Caki2 (cell line): ENCODE data around the gene F8A2. TPM values are rescaled to one million over a fixed set of nuclear protein-coding genes. Genes with fewer than 3 reads are reported as not detected.
"Not testable (repeated sequence)": the region's sequence is repeated elsewhere in the genome, so short reads cannot be mapped to it uniquely, and the experiment has no call there.

Source experiments
- DNase-seq: peaks from one replicate; pipeline ENCODE4 v3.0.0-alpha.2; 2015; ENCODE audit warnings: low read depth
- in situ Hi-C: cut with HindIII; loops from 2 replicates; pipeline ENCODE4 v1.10.0; 2016; ENCODE audit warnings: low sequenced_read_pairs, low pct_unique_long_range_greater_than_20kb, mixed read lengths
- total RNA-seq: library from RNA; depleted of rRNA; stranded (reverse); fragments of >200 nt; shearing (Covaris generic); gene quantifications from 2 replicates; pipeline ENCODE4 v1.2.3, GENCODE V29; 2014; ENCODE audit warnings: low replicate concordance; rRNA removed

The F8A2 gene
- total RNA-seq, result not detected in 2 replicates

DNA sequence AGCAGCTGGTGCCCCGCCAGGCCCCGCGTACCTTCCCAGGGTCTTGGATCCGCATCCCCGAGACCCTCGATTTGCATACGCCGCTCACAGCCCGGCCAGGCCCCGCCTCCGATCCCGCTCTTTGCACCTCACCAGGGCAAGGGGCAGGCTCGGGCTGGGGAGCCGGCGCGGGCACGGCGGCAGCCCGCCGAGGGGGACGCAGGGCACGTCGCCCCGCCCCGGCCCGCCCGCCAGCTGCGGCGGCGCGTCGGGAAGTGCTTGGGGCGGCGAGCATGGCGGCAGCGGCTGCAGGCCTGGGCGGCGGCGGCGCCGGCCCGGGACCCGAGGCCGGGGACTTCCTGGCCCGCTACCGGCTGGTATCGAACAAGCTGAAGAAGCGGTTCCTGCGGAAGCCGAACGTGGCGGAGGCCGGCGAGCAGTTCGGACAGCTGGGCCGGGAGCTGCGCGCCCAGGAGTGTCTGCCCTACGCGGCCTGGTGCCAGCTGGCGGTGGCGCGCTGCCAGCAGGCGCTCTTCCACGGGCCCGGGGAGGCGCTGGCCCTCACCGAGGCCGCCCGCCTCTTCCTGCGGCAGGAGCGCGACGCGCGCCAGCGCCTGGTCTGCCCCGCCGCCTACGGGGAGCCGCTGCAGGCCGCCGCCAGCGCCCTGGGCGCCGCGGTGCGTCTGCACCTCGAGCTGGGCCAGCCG is at the start of gene F8A2:
F8A2 (plus strand) TSS at position 253 of the 686 bp plus-strand sequence; CDS start at position 273, 20 bp downstream.
- DNase-seq, in situ Hi-C loops: not testable (repeated sequence)

DNA sequence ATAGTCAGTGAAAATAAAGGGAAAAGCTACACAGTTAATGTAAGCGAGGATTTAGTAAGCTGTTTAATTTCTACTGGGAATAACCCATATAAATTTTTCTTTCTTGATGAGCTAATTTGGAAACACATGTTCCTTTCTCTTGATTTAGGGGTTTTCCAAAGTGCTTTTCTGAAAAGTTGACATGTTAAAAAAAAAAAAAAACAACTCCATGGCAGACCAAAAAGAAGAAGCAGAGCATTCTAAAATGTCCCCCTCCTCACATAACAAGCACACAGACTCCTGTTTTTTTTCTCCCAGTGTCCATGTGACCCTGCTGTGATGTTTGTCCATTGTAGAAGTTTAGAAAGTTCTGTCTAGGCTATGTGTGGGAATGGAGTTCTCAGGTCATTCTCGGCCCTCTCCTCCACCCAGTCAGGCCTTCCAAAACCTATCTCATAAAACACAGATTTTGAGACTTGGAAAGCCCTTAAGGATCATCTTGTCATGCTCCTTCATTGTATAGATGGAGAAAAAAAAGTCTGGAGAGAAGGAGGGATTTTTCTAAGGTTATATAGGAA is 48.3 kb upstream of the F8A2 start:
- in situ Hi-C loops, result no loop called here
- DNase-seq, result no peak

DNA sequence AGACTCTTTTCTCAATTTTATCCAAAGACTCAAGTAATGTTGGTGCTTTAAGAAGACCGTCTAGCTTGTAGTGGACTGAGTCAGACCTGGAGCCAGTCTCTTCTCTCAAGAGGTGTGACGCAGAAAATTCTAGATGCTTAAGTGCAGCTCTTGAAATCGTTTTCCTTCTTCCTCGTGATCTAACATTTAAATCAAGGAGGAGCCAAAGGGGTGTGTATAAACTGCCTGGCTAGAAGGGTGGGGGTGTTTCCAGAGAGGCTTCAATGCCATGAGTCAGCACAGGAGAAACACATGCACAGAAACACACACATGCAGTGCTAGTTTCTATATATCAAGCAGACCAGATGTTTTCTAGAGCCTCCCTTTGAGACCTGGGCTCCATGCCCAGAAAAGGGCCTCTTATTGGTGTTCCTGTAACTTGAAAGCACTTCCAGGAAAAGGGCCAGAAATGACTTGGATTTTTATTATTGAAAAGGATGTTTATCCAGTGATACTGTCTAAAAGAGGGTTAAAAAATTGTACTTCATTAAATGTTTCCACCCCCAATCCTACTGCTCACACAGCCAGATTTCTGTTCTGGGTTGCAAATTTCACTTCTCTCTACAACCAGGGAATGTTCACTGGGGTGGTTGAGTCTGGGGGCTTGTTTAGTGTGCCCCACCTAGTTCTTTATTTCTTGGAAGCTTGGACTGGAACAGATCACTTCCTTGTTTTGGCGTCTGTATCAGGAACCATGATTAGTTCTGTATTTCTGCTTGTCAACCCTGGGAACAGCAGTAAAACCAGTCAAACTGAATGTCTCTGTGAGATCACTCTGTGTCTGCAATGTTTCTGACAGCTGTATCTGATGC is 47.2 kb upstream of the F8A2 start, which contains the start of gene CLIC2:
CLIC2 (minus strand) TSS at position 129 of the 851 bp plus-strand sequence. CDS start 187 bp downstream, outside the sequence.
- in situ Hi-C loops, result no loop called here
- no peak for DNase-seq

DNA sequence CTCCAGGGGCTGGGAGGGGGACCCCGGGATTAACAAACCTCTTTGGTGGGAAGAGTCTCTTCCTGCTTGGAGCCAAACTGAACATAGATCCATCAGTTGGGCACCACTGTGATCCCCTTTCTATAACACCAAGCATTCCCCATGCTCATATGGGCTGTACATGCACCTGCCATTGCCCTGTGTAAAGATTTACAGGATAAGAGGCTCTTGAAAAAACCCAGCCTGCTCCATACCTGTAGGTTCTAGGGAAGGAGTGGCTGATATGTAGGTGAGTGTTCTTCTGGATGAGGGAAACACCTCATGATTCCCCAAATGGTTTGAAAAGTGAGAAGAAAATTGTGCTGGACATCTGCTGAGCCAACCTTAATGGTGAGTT is 46.6 kb upstream of the F8A2 start:
- DNase-seq, in situ Hi-C loops: not testable (repeated sequence)

DNA sequence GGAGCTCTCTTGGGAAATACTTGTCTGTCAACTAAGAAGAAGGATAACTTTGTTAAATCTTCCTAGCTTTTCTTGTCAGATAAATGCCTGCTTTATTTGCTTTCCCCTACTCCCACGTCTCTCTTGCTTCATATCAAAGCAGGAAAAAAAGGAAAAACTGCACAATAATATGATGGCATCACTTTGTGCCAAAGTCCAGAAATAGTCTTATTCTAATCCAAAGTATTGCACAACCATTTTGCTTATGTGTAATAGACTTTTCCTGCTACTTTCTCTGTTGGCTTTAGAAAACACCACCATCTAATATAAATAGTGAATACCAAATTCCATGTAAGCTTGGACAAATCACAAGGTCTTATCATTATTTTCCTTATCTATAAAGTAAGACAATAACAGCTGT is 36.2 kb upstream of the F8A2 start:
- in situ Hi-C loops, DNase-seq: not testable (repeated sequence)

DNA sequence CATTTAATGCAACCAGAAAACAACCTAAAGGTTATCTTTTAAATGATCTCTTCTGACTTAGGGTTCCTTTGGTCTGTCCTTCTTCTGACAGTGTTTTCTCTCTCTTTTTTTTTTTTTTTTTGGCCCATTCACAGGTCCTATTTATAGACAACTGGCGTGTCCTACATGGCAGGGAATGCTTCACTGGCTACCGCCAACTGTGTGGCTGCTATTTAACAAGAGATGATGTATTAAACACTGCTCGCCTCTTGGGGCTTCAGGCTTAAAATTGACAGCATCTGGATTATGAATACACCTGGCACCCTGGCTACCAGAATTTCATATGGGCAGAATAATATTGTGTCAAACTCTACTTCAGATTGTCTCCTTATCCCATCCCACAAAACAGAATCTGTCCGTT is 32.4 kb upstream of the F8A2 start:
- DNase-seq, in situ Hi-C loops: not testable (repeated sequence)

DNA sequence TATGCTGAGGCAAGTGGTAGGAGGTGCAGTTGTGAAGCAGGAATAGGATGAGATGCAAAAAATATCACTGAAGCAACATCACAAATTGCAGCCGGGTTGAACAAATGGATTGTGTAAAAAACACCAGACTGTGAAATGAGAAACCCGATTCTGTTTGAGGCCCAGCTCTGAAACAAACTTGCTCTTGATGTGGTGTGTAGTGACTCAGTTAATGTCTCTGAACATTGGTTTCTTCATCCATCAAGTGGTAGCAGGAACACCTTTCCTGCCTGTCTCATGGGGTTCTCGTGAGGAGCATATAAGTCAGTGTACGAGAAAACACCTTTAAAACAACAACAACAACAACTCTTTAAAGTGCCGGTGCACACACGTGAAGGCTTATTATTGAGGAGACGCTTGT is 18.2 kb upstream of the F8A2 start:
- DNase-seq, in situ Hi-C loops: not testable (repeated sequence)

DNA sequence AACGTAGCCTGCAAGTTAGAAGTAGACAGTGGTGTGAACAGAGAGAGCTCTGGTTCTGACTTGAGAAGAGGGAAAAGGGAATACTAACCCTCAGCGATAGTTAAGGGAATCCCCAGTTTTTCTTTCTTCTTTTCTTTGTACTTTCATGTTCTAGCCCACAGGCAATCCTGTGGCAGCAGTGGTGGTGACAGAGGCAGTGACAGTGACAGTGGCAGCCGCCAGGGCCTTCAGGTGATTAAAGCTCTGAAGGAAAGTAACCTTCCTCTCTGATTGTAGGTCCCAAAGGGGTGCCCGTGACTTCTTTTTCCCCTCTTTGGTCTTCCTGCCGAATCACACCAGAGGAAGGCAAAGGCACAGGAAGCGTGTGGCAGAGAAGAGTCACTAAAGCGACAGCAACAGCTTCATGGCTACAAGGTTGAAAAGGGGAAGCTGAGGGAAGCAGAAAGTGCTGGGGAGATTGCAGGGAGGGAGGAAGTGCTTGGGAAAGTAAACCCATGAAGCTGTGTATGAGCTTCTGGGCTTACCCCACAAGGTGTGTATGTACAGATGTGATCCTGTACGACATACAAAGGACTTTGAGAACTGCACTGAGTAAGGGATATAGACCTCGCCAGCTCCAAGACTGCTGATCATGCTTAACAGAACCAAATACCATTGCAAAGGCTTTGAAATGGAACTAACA is 8.0 kb upstream of the F8A2 start:
- in situ Hi-C loops, result not testable (repeated sequence)

DNA sequence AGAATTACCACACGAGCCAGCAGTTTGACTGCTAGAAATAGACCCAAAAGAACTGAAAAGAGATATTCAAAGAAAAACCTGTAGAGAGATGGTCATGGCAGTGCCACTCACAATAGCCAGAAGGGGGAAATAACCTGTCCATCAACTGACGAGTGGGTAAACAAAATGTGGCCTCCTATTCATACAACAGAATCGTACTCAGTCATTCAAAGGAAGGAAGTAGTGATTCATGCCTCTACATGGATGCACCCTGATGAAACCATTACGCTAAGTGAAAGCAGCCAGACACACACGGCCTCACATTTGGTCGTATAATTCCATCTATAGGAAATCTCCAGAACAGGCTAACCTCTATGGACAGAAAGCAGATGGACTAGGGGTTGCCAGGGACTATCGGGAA is 2.1 kb upstream of the F8A2 start:
- in situ Hi-C loops, DNase-seq: not testable (repeated sequence)

More for the DNA sequence above, 8.0 kb upstream of the F8A2 start:
- not testable (repeated sequence) for DNase-seq

DNA sequence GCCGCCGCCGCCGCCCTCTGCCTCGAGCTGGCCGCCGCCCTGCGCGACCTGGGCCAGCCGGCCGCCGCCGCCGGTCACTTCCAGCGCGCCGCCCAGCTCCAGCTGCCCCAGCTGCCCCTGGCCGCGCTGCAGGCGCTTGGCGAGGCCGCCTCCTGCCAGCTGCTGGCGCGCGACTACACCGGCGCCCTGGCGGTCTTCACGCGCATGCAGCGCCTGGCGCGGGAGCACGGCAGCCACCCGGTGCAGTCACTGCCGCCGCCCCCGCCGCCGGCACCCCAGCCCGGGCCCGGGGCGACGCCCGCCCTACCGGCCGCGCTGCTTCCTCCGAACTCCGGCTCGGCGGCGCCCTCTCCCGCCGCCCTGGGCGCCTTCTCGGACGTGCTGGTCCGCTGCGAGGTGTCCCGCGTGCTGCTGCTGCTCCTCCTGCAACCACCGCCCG is 653 bp downstream of the F8A2 start:
- in situ Hi-C loops, DNase-seq: not testable (repeated sequence)

DNA sequence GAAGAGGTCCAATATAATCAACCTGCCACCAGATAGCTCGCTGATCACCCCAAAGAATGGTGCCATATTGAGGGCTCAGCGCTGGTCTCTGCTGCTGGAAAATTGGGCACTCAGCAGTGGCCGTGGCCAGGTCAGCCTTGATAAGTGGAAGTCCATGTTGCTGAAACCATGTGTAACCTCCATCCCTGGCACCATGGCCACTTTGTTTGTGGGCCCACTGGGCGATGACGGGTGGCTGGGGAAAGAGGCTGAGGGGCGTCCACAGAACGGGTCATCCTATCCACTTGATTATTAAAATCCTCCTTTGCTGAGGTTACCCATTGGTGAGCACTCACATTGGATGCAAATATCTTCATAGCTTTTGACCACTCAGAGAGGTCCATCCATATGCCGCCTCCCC is 7.7 kb downstream of the F8A2 start:
- DNase-seq, result no peak
- in situ Hi-C loops, result no loop called here

DNA sequence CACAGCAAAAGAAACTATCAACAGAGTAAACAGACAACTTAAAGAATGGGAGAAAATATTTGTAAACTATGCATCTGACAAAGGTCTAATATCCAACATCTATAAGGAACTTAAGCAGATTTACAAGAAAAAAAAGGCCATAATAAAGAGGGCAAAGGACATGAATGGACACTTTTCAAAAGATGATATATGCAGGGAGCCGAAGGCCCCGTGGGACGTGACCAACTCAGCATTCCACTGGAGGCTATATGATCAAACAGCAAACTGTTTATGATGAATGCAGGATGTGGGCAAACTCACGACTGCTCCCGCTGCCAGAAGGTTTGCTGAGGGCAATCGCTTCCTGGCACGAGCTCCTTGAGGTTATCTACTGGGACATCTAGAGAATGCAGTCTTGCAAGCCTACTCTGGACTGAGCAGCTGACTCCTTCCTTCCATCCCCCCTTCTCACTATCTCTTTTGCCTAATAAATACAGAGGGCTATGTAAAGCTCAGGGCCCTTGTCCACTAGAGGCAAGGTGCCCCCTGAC is 12.9 kb downstream of the F8A2 start:
- in situ Hi-C loops, DNase-seq: not testable (repeated sequence)

DNA sequence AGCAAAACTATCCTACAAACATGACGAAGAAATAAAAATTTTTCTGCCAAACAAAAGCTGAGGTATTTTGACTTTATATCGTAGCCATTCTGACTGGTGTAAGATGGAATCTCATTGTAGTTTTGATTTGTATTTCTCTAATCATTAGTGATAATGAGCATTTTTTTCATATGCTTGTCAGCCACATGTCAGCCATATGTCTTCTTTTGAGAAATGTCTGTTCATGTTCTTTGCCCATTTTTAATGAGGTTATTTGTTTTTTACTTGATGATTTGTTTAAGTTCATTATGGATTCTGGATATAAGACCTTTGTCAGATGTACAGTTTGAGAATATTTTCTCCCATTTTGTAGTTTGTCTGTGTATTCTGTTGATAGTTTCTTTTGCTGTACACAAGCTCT is 24.5 kb downstream of the F8A2 start:
- no peak for DNase-seq
- in situ Hi-C loops, result no loop called here

DNA sequence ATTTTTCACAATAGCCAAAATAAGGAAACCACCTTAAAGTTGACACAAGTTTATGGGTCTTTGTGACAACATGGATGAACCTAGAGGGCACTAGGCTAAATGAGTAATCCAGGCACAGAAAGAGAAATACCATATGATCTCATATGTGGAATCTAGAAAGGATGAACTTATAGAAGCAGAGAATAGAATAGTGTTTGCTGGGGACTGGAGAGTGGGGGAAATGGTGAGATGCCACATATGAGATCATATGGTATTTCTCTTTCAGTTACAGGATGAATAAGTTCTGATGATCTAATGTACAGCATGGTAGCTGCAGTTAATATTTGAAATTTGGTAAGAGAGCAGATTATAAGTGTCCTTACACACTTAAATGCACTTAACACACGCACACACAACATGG is 35.9 kb downstream of the F8A2 start:
- in situ Hi-C loops, result no loop called here

More for the DNA sequence above, 35.9 kb downstream of the F8A2 start:
- DNase-seq, result no peak
